Stimulated activated CD4-positive, alpha-beta T cell treated with anti-CD3 and anti-CD28 coated beads, Interleukin-1b, Interleukin-23, amount 100 ng/mL, for 1 hour (primary cell): Measurements from ENCODE around the gene TMEM135.
"Not testable (repeated sequence)": the region's sequence is repeated elsewhere in the genome, so short reads cannot be mapped to it uniquely, and the experiment has no call there.

Source experiments
- DNase-seq, 2 donors: peaks; one replicate each; pipeline ENCODE4 v3.0.0-alpha.2; 2020; ENCODE audit warnings: low read depth in 2 of 2

TMEM135 gene

GRCh38 chr11:87141980-87142514 lies 104.3 kb downstream of the TMEM135 start:
- DNase-seq, result no peak

DNA sequence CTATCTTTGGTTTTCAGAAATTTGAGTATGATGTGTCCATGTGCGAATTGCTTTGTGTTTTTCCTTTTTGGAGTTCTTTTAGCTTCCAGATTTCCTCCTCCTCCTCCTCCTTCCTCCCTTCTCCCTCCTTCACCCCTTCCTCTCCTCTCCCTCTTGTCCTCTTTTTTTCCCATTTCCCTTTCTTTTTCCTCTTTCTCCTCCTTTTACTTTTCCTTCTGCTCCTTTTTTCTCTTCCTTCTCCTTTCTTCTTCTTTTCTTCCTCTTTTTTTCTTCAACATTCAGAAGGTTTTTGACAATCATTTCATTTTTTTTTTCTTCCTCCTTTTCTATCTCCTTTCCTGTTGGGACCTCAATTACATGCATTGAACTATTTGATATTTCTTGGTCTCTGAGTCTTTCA lies 104.9 kb downstream of the TMEM135 start:
- DNase-seq, result no peak

DNA sequence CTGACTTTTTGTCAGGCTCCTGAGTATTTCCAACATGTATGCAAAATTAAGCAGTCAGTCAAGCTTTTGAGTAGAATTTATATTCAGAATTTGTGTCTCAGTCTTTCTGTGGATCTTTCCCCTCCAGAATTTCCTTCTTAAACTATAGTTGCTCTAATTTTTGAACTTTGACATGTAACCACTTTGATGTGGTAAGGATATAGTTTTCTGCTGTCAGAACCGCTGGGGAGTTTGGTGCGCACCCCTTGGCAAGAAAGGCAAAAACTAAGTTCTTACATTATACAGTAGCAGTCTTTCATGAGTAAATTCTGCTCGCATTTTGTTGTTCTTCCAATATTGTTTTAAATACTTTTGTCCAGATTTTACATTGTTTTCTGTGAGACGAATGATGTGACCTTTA lies 105.9 kb downstream of the TMEM135 start:
- no peak for DNase-seq

GRCh38 chr11:87144252-87144651 lies 106.5 kb downstream of the TMEM135 start:
- DNase-seq, result no peak

GRCh38 chr11:87148749-87149148 lies 111.0 kb downstream of the TMEM135 start:
- DNase-seq, result no peak

GRCh38 chr11:87149782-87150181 lies 112.0 kb downstream of the TMEM135 start:
- DNase-seq, result not testable (repeated sequence)

- DNase-seq, result no peak
These were observed 113.2 kb downstream of the TMEM135 start for GRCh38 chr11:87150936-87151335.

DNA sequence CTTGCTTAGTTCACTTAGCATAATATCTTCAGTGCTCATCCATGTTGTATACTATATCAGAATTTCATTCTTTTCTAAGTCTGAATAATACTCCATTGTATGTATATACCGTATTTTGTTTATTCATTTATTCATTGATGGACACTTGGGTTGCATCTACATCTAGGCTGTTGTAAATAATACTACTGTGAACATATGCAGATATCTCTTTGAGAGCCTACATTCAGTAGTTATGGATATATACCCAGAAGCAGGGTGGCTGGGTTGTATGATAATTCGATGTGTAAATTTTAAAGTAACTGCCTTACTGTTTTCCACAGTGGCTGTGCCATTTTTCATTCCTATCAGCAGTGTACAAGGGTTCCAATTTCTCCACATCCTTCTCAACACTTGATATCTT lies 116.5 kb downstream of the TMEM135 start:
- DNase-seq, result no peak

GRCh38 chr11:87156970-87157369 lies 119.2 kb downstream of the TMEM135 start:
- no peak for DNase-seq

DNA sequence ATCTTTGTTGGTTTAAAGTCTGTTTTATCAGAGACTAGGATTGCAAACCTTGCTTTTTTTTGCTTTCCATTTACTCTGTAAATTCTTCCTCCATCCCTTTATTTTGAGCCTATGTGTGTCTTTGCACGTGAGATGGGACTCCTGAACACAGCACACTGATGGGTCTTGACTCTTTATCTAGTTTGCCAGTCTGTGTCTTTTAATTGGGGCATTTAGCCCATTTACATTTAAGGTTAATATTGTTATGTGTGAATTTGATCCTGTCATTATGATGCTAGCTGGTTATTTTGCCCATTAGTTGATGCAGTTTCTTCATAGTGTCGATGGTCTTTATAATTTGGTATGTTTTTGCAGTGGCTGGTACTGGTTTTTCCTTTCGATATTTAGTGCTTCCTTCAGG lies 131.3 kb downstream of the TMEM135 start:
- not testable (repeated sequence) for DNase-seq

GRCh38 chr11:87173185-87174039 lies 135.7 kb downstream of the TMEM135 start:
- DNase-seq, result no peak

GRCh38 chr11:87174870-87175269 lies 137.1 kb downstream of the TMEM135 start:
- DNase-seq, result no peak

DNA sequence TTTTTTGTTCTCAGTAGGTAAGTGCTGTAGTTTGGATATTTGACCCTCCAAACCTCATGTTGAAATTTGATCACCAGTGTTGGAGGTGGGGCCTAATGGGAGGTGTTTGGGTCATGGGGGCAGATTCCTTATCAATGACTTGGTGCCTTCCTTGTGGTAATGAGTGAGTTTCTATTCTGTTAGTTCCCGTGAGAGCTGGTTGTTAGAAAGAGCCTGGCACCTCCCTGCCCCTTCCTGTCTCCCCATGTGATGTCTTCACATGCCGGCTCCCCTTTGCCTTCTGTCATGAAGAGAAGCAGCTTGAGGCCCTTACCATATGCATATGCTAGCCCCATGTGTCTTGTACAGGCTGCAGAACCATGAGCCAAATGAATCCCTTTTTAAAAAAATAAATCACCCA lies 138.3 kb downstream of the TMEM135 start:
- DNase-seq, result no peak

GRCh38 chr11:87179621-87180020 lies 141.9 kb downstream of the TMEM135 start:
- DNase-seq, result no peak

DNA sequence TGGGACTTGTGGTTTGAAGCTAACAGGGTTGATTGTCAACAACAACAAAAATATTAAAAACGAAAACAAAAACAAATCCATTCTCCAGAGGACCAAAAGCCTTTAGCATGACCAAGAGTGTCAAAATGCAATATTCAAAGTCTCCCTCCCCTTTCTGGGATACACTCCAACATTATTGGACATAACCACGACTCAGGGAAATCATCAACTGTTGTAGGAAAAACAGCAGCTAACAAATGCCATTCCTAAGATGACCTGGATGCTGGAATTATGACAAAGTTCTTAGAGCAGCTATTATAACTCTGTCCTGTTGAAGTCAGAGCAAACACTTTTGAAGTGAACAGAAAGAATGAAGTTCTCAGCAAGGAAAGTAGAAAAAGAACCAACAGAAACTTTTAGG lies 143.0 kb downstream of the TMEM135 start:
- DNase-seq, result no peak

DNA sequence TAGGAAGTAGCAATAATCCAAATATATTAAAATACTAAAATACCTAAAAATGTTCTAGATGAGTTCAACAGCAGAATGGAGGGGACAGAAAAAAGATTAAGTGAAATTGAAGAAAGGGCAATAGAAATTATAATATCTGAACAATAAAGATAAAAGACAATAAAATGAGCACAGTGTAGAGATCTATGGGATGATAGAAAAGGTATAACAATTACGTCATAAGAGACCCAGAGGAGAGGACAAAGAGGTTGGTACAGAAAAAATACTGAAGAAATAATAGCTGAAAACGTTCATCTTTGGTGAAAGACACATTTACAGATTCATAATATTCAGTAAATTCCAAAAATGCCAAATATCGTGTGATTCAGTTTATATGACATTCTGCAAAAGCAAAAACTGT lies 143.4 kb downstream of the TMEM135 start:
- no peak for DNase-seq

DNA sequence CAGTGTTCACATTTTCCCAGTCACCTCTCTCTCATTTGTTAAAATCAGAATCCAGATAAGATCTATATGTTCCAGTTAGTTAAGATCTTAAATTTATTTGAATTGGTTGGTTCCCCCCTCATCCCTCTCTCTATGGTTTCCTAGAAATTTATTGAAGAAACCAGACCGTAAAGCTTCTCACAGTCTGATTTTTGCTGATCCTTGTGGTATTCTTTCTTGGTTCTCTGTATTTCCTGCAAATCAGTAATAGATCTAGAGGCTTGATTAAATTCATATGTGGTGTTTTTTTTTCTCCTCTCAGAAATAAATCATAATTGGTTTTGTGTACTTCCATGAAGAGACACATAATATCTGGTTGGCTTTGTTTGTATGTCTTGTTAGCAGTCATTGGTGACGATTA lies 147.5 kb downstream of the TMEM135 start:
- no peak for DNase-seq

- no peak for DNase-seq
These were observed 149.3 kb downstream of the TMEM135 start for GRCh38 chr11:87187076-87187475.

- no peak for DNase-seq
These were observed 150.2 kb downstream of the TMEM135 start for GRCh38 chr11:87187930-87188329.

DNA sequence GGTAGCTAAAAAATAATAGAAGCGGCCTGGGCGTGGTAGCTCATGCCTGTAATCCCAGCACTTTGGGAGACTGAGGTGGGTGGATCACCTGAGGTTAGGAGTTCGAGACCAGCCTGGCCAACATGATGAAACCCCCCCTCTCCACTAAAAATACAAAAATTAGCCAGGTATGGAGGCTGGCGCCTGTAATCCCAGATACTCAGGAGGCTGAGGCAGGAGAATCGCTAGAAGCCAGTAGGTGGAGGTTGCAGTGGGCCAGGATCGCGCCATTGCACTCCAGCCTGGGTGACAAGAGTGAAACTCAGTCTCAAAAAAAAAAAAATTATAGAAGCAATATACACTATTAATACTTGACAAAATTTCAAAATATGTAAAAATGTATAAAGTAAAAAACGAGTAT lies 150.7 kb downstream of the TMEM135 start:
- DNase-seq, result not testable (repeated sequence)

DNA sequence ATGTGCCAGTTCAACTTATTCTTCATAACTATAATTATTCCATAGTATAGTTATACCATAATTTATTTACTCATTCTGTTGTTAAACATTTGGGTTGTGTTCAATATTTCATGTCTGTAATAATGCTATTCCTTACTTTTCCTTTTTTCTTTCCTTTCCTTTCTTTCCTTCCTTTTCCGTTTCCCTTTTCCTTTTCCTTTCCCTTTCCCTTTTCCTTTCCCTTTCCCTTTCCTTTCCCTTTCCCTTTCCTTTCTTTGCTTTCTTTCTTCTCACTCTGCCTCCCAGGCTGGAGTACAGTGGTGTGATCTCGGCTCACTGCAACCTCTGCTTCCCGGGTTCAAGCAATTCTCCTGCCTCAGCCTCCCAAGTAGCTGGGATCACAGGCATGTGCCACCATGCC lies 151.2 kb downstream of the TMEM135 start:
- not testable (repeated sequence) for DNase-seq

DNA sequence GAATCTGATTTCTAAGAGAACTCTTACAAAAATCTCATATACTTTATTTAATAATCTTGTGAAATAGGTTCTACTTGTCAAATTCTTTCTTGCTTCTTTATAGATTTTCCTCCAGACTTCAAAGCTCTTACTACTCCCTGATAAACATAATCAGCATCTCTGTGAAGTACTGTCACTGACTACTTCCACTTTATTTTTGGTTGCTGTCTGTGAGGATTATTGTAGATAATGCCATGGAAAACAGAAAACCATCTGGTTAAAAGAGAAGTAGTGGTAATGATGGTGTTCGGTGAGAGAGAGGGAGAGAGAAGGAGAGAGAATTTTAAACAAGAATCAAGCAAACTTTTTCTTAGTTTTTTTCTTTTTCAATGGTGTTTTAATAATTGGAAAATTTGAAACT lies 152.3 kb downstream of the TMEM135 start:
- no peak for DNase-seq

- no peak for DNase-seq
These were observed 156.2 kb downstream of the TMEM135 start for GRCh38 chr11:87193756-87194470.
